Tibial nerve (tissue), 4 donors: ENCODE results near the gene ZBTB20.

Experiments
- EP300 ChIP-seq, 2 donors: sonication (generic); formaldehyde crosslinking; IDR thresholded peaks; one replicate each; pipeline ENCODE4 v1.6.1; 2017; ENCODE audit warnings: antibody characterized with exemption in 2 of 2, mild to moderate bottlenecking in 1 of 2
- POLR2A ChIP-seq, 2 donors: fragments of 450-650 bp; IDR thresholded peaks; one replicate each; pipeline ENCODE4 v1.6.1; 2017; ENCODE audit warnings: antibody characterized with exemption in 2 of 2, mild to moderate bottlenecking in 2 of 2, moderate library complexity in 2 of 2
- TF ChIP-seq, protein P1 (sequence below), 5 experiments: fragments of 200-600 bp in 3 of 5; fragments of 450-650 bp in 2 of 5; sonication (generic) in 3 of 5; IDR thresholded peaks; one replicate each; pipeline ENCODE4 v1.5.1; 2016 to 2019; ENCODE audit warnings: antibody characterized with exemption in 5 of 5, mild to moderate bottlenecking in 3 of 5, moderate library complexity in 2 of 5

GRCh38 chr3:114722530-114722929 lies 424.6 kb downstream of the ZBTB20 start:
- TF ChIP-seq, protein P1, sequence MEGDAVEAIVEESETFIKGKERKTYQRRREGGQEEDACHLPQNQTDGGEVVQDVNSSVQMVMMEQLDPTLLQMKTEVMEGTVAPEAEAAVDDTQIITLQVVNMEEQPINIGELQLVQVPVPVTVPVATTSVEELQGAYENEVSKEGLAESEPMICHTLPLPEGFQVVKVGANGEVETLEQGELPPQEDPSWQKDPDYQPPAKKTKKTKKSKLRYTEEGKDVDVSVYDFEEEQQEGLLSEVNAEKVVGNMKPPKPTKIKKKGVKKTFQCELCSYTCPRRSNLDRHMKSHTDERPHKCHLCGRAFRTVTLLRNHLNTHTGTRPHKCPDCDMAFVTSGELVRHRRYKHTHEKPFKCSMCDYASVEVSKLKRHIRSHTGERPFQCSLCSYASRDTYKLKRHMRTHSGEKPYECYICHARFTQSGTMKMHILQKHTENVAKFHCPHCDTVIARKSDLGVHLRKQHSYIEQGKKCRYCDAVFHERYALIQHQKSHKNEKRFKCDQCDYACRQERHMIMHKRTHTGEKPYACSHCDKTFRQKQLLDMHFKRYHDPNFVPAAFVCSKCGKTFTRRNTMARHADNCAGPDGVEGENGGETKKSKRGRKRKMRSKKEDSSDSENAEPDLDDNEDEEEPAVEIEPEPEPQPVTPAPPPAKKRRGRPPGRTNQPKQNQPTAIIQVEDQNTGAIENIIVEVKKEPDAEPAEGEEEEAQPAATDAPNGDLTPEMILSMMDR (IDR thresholded peaks at IDR 0.05), result no peak
- TF ChIP-seq POLR2A (IDR thresholded peaks at IDR 0.05) (no peak), EP300 (IDR thresholded peaks at IDR 0.05) (no peak)
